HG02588 (cell line): ENCODE measurements around the gene FBLN2.

Source experiments
- ATAC-seq: cut with Tn5 transposase; IDR thresholded peaks from one replicate; pipeline ENCODE4 v1.9.1; 2021; ENCODE audit warnings: mild to moderate bottlenecking, moderate library complexity; ENCODE audit not compliant: unreplicated experiment

FBLN2 gene

GRCh38 chr3:13659221-13659969 is 110.5 kb downstream of the FBLN2 start:
- ATAC-seq: no peak

- no peak for ATAC-seq
These were observed 111.3 kb downstream of the FBLN2 start for GRCh38 chr3:13660042-13660874.

GRCh38 chr3:13661121-13661520 is 112.2 kb downstream of the FBLN2 start:
- ATAC-seq: no peak

GRCh38 chr3:13662238-13662847 is 113.4 kb downstream of the FBLN2 start:
- no peak for ATAC-seq

DNA sequence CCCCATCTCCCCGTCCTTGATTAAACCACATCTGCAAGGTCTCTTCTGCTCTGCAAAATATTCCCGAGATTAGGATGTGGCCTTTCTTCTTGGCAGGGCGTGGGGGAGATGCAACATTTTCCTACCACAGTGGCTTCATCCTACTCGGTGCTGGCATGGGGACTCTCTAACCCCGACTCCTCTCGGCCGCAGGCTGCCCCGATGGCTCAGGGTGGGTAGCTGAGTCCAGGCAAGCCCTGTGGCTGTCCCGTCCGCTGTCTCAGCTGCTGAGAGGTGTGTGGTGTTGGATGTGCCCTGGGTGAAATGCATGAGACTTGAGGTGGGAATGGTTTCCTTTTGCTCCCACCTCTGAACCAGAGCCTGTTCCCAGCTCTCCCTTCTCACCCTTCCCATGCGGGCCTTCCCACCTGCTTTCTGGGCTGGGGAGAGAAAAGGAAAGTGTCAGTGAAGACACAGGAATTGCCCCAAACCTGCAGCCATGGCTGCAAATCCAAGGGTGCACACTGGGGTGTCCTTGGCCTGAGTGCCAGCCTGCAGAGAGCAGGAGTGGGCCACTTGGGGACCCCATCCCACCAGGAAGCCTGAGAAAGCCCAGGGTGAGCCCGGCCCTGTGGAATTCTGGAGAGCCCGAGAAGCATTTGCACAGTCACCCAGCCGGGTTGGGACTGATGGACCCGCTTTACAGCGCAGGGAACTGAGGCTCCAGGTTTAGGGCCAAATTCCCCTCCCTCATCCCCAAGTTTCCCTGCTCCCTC is 115.0 kb downstream of the FBLN2 start:
- ATAC-seq: no peak

DNA sequence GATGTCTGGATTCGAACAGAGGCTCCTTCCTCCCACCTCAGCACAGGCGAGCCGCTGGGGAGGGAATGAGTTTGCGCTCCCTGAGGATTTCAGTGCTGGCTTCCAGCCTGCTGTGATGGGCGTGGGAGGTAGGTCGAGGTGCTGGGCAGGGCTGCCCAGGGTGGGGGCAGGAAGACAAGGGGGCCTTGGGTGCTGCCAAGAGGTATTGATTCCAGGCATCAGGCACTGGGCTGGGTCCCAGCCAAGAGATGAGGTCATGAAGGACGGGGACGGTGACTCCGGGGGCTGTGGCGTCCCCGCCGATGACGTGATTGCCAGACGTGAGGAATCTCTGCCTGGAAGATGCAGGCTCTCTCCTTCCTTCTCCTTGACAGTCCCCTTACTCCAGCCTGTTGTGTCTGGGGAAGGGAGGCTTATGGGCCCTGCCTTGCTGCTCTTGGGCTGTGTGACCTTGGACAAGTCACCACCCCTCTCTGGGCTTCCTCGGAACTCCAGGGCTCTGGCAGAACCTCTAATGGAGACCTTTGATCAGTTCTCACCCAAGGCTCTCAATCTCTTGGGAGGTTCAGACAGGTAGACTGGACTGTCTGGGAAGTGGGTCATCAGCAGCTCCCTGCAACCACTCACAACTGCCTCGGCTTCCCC is 116.8 kb downstream of the FBLN2 start:
- no peak for ATAC-seq

DNA sequence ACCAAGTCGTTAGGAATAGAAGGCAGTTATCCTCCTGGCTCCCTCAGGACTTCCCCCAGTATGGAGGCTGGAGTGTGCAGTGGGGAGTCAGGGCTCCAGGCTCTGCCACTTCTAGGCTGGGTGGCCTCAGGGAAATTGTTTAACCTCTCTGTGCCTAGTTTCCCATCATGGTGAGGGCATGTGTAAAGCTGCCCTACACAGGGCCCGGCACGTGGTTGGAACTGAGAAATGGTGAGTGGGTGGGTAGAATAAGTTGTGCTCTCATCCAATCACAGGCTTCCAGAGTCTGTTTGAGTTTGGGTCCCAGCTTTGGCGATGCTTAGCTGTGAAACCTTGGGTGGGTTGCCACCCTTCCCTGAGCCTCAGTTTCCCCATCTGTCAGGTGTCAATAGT is 117.3 kb downstream of the FBLN2 start:
- no peak for ATAC-seq

DNA sequence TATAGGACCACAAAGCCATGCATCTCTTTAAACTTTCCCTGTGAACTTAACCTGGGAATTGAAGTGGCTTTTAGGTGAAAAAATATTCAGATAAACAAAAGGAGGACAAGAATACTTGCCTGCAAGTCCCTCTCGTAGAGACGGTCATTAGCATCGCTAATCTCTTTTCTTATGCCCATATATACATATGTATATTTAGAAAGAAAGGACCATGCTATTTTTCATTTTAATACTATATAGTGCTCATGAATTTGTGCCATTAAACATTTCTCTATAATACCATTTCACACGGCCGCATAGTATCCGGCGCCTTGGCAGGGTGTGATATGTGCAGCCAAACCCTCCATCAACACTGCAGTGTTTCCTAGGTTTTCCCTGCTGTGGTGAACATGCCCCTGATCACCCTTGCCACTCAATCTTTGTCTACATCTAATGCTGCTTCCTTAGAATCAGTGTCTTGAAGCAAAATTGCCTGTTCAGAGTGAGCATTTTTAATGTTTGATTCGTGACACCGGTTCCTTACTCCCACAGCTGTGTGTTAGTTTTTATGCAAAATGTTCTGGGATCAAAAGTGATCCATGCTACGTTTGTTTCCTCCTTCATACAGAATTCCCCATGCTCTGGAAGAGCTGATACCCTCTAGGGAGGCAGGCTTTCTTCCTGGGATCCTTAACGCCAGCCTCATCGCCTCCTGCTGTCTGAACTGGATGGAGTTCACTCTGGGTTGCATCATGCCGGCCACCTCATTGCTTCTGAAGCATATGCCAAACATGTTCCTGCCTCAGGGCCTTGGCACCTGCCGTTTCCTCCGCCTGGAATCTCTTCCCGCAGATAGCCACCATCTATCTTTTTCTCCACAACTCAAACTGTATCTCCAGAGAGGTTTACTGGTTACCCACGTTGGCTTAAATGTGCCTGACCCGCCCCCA is 118.1 kb downstream of the FBLN2 start:
- no peak for ATAC-seq

DNA sequence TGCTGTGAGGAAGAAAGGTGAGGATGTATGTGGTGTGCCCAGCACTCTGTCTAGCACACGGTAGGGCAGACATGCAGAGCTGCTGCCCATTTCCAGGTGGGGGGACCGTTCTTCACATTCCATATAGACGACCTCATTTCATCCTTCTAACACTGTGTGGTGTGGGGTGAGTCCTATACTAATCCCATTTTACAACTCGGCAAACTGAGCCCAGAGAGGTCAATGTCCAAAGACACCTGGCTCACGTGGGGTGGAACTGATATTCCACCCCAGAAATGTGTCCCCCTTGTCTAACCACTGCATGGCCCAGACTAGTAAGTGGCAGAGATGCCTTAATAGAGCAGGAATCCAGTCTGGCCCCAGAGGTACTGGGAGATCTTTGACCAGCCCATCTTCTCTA is 119.2 kb downstream of the FBLN2 start:
- no peak for ATAC-seq

DNA sequence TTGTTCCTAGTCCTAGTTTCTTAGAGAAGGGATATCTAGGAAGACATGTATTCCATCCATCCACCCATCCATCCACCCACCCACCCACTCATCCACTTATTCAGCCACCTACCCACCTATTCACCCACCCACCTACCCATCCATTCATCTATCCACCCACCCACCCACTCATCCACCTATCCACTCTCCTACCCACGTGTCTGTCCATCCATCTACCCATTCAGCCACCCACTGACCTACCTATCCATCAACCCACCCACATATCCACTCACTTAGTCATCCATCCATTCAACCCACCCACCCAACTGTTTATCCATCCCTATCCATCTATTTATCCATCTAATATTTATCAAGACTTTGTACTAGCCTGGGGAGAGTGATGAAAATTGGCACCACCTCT is 120.5 kb downstream of the FBLN2 start:
- ATAC-seq: no peak

DNA sequence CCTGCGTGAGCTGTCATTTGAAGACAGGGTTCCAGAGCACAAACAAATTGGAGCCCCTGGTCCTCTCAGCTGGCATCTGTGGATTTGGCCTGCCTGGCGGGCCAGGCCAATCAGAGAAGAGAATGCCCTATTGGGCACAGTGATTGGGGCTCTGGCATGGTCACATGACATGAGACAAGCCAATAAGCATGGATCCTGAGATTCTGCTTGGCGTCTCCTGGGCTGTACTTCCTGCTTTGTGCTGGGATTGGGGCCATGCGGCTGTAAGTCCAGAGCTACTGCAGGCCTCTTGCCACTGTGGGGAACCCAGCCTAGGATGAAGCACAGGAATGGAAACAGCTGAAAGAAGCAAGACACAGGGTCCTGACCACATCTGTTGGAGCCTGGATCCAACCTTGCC is 121.4 kb downstream of the FBLN2 start:
- no peak for ATAC-seq

- ATAC-seq: no peak
These were observed 122.7 kb downstream of the FBLN2 start for GRCh38 chr3:13671482-13672233.

GRCh38 chr3:13673207-13673606 is 124.3 kb downstream of the FBLN2 start:
- ATAC-seq: no peak

DNA sequence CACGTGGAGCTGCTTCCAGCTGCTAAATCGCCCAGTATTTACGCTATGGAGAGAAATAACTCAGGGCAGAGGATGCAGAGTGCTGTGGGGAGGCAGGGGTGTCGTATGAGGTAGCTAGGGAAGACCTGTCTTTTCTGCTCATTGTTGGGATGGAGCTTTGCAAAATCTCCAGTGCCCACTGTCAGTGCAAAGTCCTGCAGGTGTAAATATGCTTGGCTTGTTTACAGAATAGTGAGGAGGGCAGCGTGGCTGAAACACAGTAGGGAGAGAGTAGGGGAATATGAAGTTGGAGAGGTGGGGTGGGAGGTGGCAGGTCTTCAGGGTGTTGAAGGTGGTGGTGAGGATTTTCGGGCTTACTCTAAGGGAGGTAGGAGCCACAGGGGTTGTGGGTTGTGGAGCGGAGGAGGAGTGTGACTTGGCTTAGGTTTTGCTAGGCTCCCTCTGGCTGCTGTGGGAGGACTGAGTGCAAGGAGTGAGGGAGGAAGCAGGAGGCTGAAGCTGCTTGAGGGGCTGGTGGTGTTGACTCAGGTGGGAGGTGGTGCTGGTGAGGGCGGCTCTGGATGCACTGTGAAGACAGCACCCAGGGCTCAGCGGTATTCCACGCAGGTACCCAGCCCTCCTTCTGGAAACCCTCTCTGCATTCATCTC is 125.7 kb downstream of the FBLN2 start:
- ATAC-seq: no peak

DNA sequence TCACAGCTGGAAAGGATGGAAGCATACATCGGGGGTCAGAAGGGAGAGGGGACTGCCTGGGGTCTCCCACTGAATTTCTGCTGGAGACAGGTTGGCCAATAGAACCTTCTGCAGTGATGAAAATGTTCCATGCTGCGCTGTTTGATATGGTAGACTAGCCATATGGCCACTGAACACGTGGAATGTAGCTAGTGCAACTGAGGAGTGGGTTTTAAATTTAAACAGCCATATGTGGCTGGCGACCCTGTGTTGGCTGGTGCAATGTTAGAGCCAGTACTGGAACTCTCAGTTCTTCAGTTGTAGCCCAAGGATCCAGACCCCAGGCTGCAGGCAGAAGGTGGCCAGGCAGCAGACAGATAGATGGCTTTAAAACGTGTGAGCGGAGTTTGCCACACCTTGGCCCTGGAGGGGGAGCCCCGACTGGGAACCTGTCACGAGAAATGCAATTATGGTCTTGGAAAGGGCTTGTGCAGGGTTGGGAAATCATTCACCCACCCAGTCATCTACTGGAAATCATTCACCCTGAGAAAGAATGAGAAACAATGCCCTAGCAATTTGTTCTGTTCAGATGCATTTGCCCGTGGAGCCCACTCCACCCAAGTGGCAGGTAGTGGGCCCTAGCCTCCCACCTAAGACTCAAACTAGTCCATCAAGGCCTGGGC is 127.6 kb downstream of the FBLN2 start:
- ATAC-seq: no peak

- ATAC-seq: no peak
These were observed 128.3 kb downstream of the FBLN2 start for GRCh38 chr3:13677272-13677671.

- no peak for ATAC-seq
These were observed 133.0 kb downstream of the FBLN2 start for GRCh38 chr3:13681931-13682330.
